SHP77 (cell line): Measurements from ENCODE around the gene RFT1.
"Not testable (repeated sequence)": the region's sequence is repeated elsewhere in the genome, so short reads cannot be mapped to it uniquely, and the experiment has no call there.

Source experiments
- DNase-seq, 2 experiments: peaks; one replicate each; lab custom pipeline; 2025; lab: John Stamatoyannopoulos, UW

RFT1 gene

GRCh38 chr3:53163444-53164387 is 33.5 kb upstream of the RFT1 start:
- no peak for DNase-seq

- no peak for DNase-seq
These were observed 32.6 kb upstream of the RFT1 start for GRCh38 chr3:53162672-53163443.

- no peak for DNase-seq
These were observed 31.8 kb upstream of the RFT1 start for GRCh38 chr3:53161820-53162671.

- DNase-seq, result no peak
These were observed 31.2 kb upstream of the RFT1 start for GRCh38 chr3:53161450-53161819.

- DNase-seq, result peak; percentile 33 to 76
These were observed 30.6 kb upstream of the RFT1 start, which contains the start of gene PRKCD for GRCh38 chr3:53160660-53161449. Gene PRKCD (plus strand): TSS chr3:53161209. CDS start chr3:53178423, 17,214 bp downstream.

GRCh38 chr3:53160061-53160659 is 29.9 kb upstream of the RFT1 start:
- DNase-seq, result no peak

- no peak for DNase-seq
These were observed 29.2 kb upstream of the RFT1 start for GRCh38 chr3:53159156-53160060.

- DNase-seq, result no peak
These were observed 28.5 kb upstream of the RFT1 start for GRCh38 chr3:53158765-53159155.

- no peak for DNase-seq
These were observed 27.8 kb upstream of the RFT1 start for GRCh38 chr3:53157974-53158580.

GRCh38 chr3:53156368-53156834 is 26.2 kb upstream of the RFT1 start:
- DNase-seq, result no peak

GRCh38 chr3:53155760-53156159 is 25.5 kb upstream of the RFT1 start:
- no peak for DNase-seq

GRCh38 chr3:53154881-53155285 is 24.6 kb upstream of the RFT1 start:
- DNase-seq, result no peak

- DNase-seq, result no peak
These were observed 23.7 kb upstream of the RFT1 start for GRCh38 chr3:53153980-53154379.

GRCh38 chr3:53153264-53153823 is 23.1 kb upstream of the RFT1 start:
- DNase-seq, result no peak

GRCh38 chr3:53151870-53152660 is 21.8 kb upstream of the RFT1 start:
- no peak for DNase-seq

- no peak for DNase-seq
These were observed 21.2 kb upstream of the RFT1 start for GRCh38 chr3:53151465-53151864.

- not testable (repeated sequence) for DNase-seq
These were observed 20.8 kb upstream of the RFT1 start for GRCh38 chr3:53151086-53151438.
